NB4 (cell line): Measurements from ENCODE around the gene LIPJ.

Experiments
- CTCF ChIP-seq: IDR thresholded peaks from one replicate; pipeline ENCODE4 v1.5.1; 2012; ENCODE audit warnings: low read depth, low read length
- MYC ChIP-seq: IDR thresholded peaks from 2 replicates; pipeline ENCODE4 v1.6.1; 2011; ENCODE audit warnings: low read depth, low read length
- POLR2A ChIP-seq: IDR thresholded peaks from 2 replicates; pipeline ENCODE4 v1.6.1; 2011; ENCODE audit warnings: mild to moderate bottlenecking; ENCODE audit not compliant: insufficient read length; ENCODE audit errors: extremely low read depth
- TF ChIP-seq, protein P1 (sequence below): IDR thresholded peaks from 2 replicates; pipeline ENCODE4 v1.6.1; 2011; ENCODE audit warnings: low read depth, low read length

GRCh38 chr10:88640186-88640585 is 53.6 kb downstream of the LIPJ start:
- no peak for TF ChIP-seq CTCF
- TF ChIP-seq POLR2A, result no peak
- no peak for TF ChIP-seq MYC
- TF ChIP-seq, protein P1, sequence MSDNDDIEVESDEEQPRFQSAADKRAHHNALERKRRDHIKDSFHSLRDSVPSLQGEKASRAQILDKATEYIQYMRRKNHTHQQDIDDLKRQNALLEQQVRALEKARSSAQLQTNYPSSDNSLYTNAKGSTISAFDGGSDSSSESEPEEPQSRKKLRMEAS, result no peak
